Urinary bladder (tissue), 4 donors: ENCODE results near the gene P2RX5. TPM values are rescaled to one million over a fixed set of nuclear protein-coding genes. Genes with fewer than 3 reads are reported as not detected.

ENCODE experiments used
- DNase-seq: peaks from one replicate; pipeline ENCODE4 v3.0.0-alpha.2; 2015; ENCODE audit errors: extremely low spot score
- H3K27ac ChIP-seq: one replicate; pipeline ENCODE4 v1.5.1; 2013; ENCODE audit warnings: low read depth, mild to moderate bottlenecking, moderate library complexity
- H3K36me3 ChIP-seq: one replicate; pipeline ENCODE4 v1.6.1; 2013; ENCODE audit warnings: mild to moderate bottlenecking, moderate library complexity; ENCODE audit not compliant: insufficient read depth
- H3K4me1 ChIP-seq: one replicate; pipeline ENCODE4 v1.6.1; 2013; ENCODE audit warnings: mild to moderate bottlenecking, moderate library complexity; ENCODE audit not compliant: insufficient read depth
- H3K4me3 ChIP-seq: one replicate; pipeline ENCODE4 v1.5.1; 2013; ENCODE audit warnings: low read depth, low read length
- WGBS: extraction: QIAGEN DNeasy Blood & Tissue Kit; methylation state at CpG from one replicate; pipeline ENCODE4 v1.1.7; 2013; 5-methylcytosine and 5-hydroxymethylcytosine counted together
- polyA plus RNA-seq: library from polyadenylated mRNA; stranded (reverse); fragments of 200-250 nt; gene quantifications from one replicate; pipeline ENCODE4 v1.2.3, GENCODE V29; 2013
- total RNA-seq: library from RNA; depleted of rRNA; stranded (reverse); fragments of >200 nt; gene quantifications from one replicate; pipeline ENCODE4 v1.2.3, GENCODE V29; 2014
- donor health status: healthy with polysubstance abuse.
- donor health status: healthy.

P2RX5 gene
- total and polyA plus RNA-seq, 2 donors, result 1.0 to 1.3 TPM

DNA sequence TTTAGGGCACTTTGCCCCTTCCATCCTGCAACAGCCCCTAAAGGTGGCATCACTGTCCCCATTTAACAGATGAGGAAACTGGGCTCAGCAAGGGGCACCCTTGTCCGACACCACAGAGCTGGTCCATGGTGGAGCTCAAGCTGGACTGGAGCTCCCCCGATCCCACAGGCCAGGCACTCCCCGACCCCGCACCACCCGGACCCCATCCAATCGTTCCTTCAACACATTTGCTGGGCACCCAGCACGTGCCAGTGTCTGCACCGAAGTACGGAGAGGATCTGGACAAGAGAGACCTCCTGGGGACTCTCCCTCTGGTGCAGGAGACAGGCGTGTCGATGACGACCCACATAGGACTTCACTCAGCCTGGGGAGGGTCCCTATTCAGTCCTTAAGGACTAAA lies 13.9 kb downstream of the P2RX5 start:
- DNase-seq, result no peak
- no peaks in the 10 kb centered on the region for H3K4me1 ChIP-seq
- H3K4me3 ChIP-seq, result no peak overlapping the region
- H3K27ac ChIP-seq, result no peak overlapping the region
- H3K36me3 ChIP-seq, result no peaks in the 10 kb centered on the region
- WGBS, result 90% methylated on average over 12 of the region's 12 CpGs

DNA sequence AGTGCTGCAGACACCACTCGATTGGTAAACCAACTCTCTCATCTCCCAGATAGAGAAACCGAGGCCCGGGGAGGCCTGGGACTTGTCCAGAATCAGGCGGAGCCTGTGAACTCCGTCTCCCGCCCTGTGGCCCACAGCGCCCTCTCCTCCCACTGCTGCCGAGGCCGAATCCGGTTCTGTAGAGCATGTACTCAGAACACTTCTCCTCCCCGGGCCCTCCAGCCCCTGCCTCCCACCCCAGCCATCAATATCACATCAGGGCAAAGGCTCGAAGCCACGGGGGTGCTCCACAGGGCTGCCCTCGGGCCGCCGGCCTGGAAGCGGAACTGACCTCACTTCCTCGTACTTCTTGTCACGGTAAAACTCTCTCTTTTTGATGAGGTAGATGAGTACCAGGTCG lies 14.4 kb downstream of the P2RX5 start:
- no peaks in the 10 kb centered on the region for H3K36me3 ChIP-seq
- no peak overlapping the region for H3K4me3 ChIP-seq
- no peaks in the 10 kb centered on the region for H3K4me1 ChIP-seq
- no peak overlapping the region for H3K27ac ChIP-seq
- 79% methylated on average over 20 of the region's 20 CpGs for WGBS
- no peak for DNase-seq

DNA sequence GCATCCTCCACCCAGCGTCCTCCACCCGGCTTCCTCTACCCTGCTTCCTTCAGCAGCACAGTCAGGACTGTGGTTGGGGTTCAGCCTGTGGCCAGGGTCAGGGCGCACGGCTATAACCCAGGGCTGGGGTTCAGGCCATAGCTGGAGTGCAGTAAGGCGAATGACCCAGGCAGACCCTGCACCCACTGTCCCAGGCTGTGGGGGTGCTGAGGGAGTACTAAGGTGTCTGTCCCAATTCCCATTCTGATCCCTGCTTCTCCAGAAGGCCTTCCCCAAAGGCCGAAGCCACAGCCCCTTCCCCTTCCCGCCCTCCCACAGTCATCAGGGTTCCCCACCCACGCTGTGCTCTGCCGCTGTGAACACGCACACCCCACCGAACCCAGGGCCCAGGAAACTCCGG lies 14.9 kb downstream of the P2RX5 start:
- no peak overlapping the region for H3K27ac ChIP-seq
- no peaks in the 10 kb centered on the region for H3K36me3 ChIP-seq
- no peak for DNase-seq
- H3K4me1 ChIP-seq, result no peaks in the 10 kb centered on the region
- H3K4me3 ChIP-seq, result no peak overlapping the region
- 84% methylated on average over 12 of the region's 12 CpGs for WGBS

DNA sequence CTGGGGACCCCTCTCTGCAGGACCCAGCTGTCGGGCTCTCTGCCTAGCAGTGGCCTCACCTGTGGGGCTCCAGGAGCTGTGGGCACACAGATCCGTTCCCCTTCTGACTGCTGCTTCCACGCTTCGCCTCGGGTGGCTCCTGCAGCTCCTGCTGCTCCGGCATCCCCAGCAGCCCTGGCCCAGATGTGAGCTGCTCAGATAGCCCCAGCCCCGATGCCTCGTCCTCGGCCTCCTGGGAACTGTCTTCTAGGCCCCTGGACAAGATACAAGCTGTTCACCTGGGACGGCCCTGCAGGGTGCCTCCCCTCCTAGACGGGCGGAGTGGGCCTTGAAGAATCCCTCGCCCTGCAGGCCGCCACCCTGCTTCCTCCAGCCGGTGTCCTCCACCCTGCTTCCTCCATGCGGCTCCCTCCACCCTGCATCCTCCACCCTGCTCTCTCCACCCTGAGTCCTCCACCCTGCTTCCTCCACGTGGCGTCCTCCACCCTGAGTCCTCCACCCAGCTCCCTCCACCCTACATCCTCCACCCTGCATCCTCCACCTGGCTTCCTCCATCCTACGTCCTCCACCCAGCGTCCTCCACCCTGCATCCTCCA lies 16.3 kb downstream of the P2RX5 start:
- no peaks in the 10 kb centered on the region for H3K4me1 ChIP-seq
- DNase-seq, result no peak
- no peak overlapping the region for H3K27ac ChIP-seq
- H3K4me3 ChIP-seq, result no peak overlapping the region
- 51% methylated on average over 20 of the region's 20 CpGs for WGBS
- no peaks in the 10 kb centered on the region for H3K36me3 ChIP-seq

DNA sequence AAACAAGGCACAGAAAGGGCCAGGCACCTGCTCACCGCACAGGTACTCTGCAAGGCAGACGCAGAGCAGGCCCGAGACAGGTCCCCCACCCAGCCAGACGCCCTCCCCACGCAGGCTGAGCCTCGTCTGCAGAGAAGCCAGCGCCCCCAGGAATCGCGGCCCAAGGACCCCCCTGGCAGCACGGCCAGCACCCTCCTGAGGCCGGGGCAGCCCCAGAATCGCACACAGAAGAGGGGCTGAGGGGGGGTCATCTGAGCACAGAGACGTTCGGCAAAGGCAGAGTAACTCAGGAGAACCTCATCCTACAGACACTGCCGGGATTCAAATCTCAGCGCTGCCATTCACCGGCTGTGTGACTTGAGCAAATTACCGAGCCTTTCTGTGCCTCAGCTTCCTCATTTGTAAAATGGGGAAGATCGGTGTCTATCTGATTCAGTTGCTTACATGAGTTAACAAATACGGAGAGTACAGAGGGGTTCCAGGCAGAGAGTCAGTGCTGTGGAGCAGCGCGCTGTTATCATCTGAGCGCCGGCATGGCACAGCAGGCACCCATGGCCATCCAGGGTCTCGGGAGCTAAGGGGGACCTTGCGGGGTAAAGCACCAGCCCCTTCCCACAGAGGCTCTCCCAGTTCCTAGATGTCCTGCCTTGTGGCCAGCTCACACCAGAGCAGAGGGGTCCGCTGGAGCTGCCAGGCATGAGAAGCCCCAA lies 17.0 kb downstream of the P2RX5 start:
- H3K4me1 ChIP-seq, result no peaks in the 10 kb centered on the region
- no peaks in the 10 kb centered on the region for H3K36me3 ChIP-seq
- DNase-seq, result no peak
- no peak overlapping the region for H3K4me3 ChIP-seq
- WGBS, result 84% methylated on average over 27 of the region's 27 CpGs
- no peak overlapping the region for H3K27ac ChIP-seq

DNA sequence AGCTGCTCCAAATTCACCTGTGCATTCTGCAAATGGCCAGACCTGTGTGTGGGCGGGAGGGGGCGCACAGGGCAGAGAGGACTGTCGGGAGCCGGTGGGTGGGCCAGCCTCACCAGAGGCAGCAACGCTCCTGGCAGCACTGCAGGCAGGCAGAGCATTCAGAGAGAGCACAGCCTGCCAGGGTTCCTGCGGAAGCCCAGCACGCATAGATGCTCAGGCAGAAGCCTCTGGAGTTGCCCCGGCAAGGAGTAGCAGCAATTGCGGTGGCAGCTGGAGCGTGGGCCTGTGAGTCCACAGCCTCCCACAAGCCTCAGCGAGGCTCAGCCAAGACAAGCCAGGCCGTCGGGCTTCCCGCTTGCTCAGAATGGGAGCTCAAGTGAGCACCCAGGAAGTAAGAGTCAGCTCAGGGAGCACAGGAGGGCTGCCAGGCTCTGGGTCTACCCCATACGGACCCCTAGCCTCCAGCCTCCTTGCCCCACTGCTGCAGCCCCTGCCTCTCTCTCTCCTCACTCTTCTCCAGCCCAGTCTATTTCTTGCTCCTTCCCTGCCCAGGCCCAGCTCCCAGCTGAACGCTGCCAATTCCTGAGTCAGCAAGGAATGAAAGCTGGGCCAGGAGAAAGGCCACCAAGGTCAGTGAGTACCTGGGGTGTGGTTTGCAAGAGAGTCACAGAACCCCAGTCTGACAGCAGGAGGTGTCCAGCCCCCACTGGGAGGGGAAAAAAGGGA lies 17.7 kb downstream of the P2RX5 start:
- H3K36me3 ChIP-seq, result no peaks in the 10 kb centered on the region
- H3K4me3 ChIP-seq, result no peak overlapping the region
- WGBS, result 49% methylated on average over 16 of the region's 16 CpGs
- no peak for DNase-seq
- H3K4me1 ChIP-seq, result no peaks in the 10 kb centered on the region
- no peak overlapping the region for H3K27ac ChIP-seq

DNA sequence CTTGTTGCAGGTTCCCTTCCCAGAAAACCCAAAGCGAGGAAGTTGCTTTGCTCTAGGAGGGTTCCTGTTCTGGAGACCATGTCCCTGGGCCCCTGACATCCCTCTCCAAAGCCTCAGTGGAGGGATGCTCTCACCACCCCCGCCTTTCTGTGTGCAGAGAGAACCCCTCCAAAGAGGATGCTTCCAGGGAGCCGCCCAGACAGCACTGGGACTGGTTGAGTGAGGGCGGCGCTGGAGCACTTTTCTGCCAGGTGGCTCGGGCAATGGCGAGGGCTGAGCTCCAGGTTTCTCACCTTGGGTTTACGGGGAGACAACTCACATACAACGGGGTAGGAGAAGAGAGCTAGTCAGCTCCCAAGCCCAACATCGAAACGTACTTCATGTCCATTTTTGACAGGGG lies 20.1 kb downstream of the P2RX5 start:
- no peak for DNase-seq
- WGBS, result 83% methylated on average over 11 of the region's 11 CpGs
- H3K4me1 ChIP-seq, result no peaks in the 10 kb centered on the region
- no peak overlapping the region for H3K27ac ChIP-seq
- no peak overlapping the region for H3K4me3 ChIP-seq
- H3K36me3 ChIP-seq, result no peaks in the 10 kb centered on the region

DNA sequence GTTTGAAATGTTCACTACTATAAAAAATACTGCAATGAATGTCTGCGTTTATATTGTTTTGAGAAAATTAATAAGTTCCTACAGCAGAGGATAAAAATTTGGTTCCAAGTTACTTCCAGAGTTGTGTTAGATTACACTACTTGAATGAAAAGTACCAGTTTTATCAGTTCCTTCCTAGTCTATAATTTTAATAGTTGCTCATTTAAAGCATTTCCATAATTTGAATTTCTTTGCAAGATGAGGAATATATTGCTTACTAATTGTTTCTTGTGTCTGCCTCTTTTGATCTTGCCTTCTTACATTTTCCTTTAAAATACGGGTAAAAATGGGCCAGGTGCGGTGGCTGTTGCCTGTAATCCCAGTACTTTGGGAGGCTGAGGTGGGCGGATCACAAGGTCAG lies 23.4 kb downstream of the P2RX5 start:
- WGBS, result 96% methylated on average over 4 of the region's 4 CpGs
- no peaks in the 10 kb centered on the region for H3K4me1 ChIP-seq
- no peaks in the 10 kb centered on the region for H3K36me3 ChIP-seq
- no peak for DNase-seq
- no peak overlapping the region for H3K4me3 ChIP-seq
- no peak overlapping the region for H3K27ac ChIP-seq

DNA sequence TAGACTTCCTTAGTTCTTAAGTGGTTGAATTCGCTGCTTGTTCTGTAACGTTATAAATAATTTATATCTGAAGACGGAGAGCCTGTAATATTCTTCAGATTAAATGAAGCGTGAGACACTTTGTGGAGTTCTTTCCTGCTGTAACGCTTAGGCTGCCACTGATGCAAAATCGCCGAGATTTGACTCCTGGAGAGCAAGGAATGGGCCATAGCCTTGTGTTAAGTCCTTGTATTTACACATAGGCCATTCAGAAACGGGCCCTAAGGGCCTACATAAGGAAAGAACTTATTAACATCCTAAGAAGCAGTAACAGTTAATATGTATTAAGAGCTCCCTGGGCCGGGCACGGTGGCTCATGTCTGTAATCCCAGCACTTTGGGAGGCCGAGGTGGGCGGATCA lies 26.4 kb downstream of the P2RX5 start:
- 44% methylated on average over 12 of the region's 12 CpGs for WGBS
- DNase-seq, result no peak
- Histone ChIP-seq H3K27ac (no peak overlapping the region), H3K36me3 (no peaks in the 10 kb centered on the region), H3K4me3 (peak overlapping the region; percentile 81), H3K4me1 (no peaks in the 10 kb centered on the region)

DNA sequence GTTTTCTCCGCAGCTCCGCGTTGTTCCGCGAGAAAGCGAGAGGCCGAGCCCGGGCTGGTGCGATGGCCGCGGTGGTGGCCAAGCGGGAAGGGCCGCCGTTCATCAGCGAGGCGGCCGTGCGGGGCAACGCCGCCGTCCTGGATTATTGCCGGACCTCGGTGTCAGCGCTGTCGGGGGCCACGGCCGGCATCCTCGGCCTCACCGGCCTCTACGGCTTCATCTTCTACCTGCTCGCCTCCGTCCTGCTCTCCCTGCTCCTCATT lies 26.9 kb downstream of the P2RX5 start:
- H3K4me1 ChIP-seq, result no peaks in the 10 kb centered on the region
- DNase-seq, result no peak
- under 1% methylated on average over 32 of the region's 32 CpGs for WGBS
- peak overlapping the region; percentile 81 for H3K4me3 ChIP-seq
- H3K27ac ChIP-seq, result peak overlapping the region; percentile 70
- no peaks in the 10 kb centered on the region for H3K36me3 ChIP-seq

DNA sequence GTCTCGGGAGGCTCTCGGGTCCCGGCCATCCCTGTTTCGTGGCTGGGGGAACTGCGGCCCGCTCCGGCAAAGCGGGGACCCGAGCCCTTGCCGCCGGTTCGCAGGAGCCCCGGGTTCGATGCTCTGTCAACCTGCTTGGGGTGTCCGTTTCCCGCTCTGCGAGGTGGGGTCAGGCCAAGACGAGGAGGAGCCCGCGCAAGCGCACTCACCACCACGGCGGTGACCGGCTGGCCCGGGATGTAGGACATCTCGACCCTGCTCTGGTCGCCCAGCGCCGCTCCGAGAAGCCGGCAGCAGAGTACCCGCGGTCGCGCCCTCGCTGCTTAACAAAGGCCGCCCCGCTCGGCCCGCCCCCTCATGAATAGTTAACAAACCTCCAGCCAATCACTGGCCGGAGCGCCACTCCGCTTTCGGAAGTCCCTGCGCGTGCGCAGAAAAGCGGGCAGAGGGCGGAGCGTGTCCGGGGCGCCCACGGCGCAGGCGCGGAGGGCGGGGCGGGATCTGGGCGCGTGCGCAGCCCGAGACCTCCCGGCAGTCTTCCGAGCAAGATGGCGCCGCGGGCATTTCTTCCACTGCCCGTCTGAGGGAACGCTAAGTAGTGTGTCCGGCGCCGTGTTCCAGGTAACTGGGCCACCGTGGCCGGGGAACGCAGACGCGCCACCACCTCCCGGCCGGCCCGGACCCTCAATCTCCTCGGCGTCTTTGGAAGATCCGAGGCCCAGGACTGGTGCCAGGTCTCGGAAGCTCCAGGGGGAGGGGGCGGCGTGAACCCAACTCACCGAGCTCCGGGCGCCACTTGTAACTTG lies 27.5 kb downstream of the P2RX5 start, which contains the start of the genes EMC6 and TAX1BP3:
EMC6 (plus strand) TSS at position 534 of the 806 bp plus-strand sequence. CDS start 335 bp downstream, outside the sequence.
TAX1BP3 (minus strand) TSS at position 300 of the 806 bp plus-strand sequence; CDS start at position 248, 52 bp downstream.
- H3K36me3 ChIP-seq, result no peaks in the 10 kb centered on the region
- peak within 1 kb of the TSS; percentile 81 for H3K4me3 ChIP-seq
- H3K27ac ChIP-seq, result peak within 1 kb of the TSS; percentile 96
- WGBS, result under 1% methylated on average over 89 of the region's 89 CpGs
- peak; percentile 96 for DNase-seq
- no peaks in the 10 kb centered on the region for H3K4me1 ChIP-seq

DNA sequence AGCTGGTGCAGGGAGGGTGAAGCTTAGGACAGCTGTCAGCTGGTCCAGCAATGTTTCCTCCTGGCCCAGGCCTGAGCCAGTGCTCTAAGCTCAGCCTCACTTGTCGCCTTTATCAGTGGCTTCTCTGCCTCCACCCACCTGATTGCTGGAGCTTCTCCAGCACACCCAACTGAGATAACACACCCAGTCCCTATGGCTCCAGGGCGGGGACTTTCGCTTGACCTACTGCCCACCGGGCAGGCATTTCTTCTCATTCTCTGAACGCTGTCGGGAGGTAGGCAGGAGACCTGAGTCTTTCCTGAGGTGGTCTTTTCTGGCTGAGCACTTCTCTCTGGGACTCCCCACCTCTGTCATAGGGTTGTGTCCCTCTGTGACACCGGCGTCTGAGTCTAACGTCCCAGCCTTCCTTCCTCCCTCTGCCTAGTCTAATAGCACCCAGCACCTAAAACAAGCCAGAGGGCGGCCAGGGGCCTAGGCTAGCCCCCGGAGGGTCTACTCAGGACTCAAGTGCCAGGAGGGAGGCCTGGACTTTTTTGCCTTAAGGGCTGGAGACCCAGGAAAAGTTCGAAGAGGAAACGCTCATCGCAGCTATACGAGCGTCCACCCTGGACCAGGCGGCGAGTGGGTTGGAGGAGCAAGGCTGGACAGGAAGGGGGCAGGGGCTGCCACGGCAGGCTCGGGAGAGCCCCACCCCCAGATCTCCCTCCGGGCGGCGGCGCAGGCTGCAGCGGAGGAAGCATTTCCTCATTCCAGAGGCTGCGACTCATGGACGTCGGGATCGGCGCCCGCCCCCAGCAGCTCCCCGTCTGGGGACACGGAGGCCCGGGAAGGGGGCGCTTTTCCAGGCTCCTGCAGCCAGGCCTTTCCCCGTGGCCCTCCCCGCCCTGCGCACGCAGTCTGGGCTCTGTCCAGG lies 28.3 kb downstream of the P2RX5 start:
- H3K4me3 ChIP-seq, result peak overlapping the region; percentile 81
- no peaks in the 10 kb centered on the region for H3K36me3 ChIP-seq
- peak overlapping the region; percentile 96 for H3K27ac ChIP-seq
- WGBS, result 2% methylated on average over 39 of the region's 39 CpGs
- DNase-seq, result peak; percentile 71
- no peaks in the 10 kb centered on the region for H3K4me1 ChIP-seq

DNA sequence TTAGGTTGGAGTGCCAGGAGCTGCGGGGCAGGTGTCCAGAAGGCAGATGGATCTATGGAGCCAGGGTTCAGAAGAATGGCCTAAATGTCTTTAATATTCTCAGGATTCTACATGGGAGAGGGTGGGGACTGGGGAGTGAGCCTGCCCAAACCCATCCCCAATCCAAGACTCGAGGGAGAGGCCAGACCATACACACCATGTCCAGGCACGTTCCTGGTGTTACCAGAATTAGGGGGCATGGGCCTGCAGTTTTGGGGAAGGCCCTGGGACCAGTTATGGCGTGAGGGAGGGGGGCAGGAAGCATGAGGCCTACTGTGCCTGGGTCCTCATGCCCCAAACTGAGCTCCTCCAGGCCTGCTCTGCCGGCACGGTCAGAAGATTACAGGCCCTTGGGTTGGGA lies 29.4 kb downstream of the P2RX5 start:
- Histone ChIP-seq H3K4me1 (no peaks in the 10 kb centered on the region), H3K36me3 (peaks cover 2% of the 10 kb centered on the region), H3K27ac (peak overlapping the region; percentile 51), H3K4me3 (no peak overlapping the region)
- DNase-seq, result no peak
- WGBS, result 75% methylated on average over 6 of the region's 6 CpGs
